HEK293 (cell line): ENCODE measurements around the gene SERPINA1.

Source experiments
- CTCF ChIA-PET: fragments of 350-600 bp; formaldehyde crosslinking; extraction: SDS; loops from one replicate; lab custom pipeline; 2021; ENCODE audit warnings: antibody characterized with exemption; lab: Yijun Ruan, JAX
- POLR2A ChIA-PET: fragments of 300-600 bp; formaldehyde crosslinking; extraction: SDS; loops from one replicate; lab custom pipeline; 2020; ENCODE audit warnings: antibody characterized with exemption, inconsistent platforms; lab: Yijun Ruan, JAX
- H3K27ac ChIP-seq: fragments of 200-500 bp; sonication (Bioruptor generic); 2 replicates; pipeline ENCODE4 v1.5.1; 2014; ENCODE audit warnings: low read depth, low read length, control low read depth, inconsistent platforms; ENCODE audit errors: extremely low read depth
- H3K36me3 ChIP-seq, 2 experiments: fragments of 200-500 bp in 1 of 2; sonication (Bioruptor generic) in 1 of 2; 1 replicate in 1 of 2; 2 replicates in 1 of 2; pipeline ENCODE4 v1.5.1; 2014 to 2017; ENCODE audit warnings: inconsistent platforms in 2 of 2, low read length in 2 of 2; ENCODE audit not compliant: control insufficient read depth in 2 of 2, insufficient read depth in 1 of 2
- H3K4me1 ChIP-seq: fragments of 200-500 bp; sonication (Bioruptor generic); 2 replicates; pipeline ENCODE4 v1.5.1; 2014; ENCODE audit warnings: mild to moderate bottlenecking, low read length, inconsistent platforms; ENCODE audit not compliant: control insufficient read depth, insufficient read depth
- H3K4me3 ChIP-seq: 2 replicates; pipeline ENCODE4 v1.5.1; 2011; ENCODE audit warnings: low read depth, mild to moderate bottlenecking, control low read depth, low read length, moderate library complexity
- H3K9me3 ChIP-seq: fragments of 200-500 bp; sonication (Bioruptor generic); 2 replicates; pipeline ENCODE4 v1.5.1; 2014; ENCODE audit warnings: low read depth, low read length, inconsistent platforms; ENCODE audit not compliant: control insufficient read depth, insufficient read depth
- ATF2 ChIP-seq: fragments of 450-650 bp; formaldehyde crosslinking; IDR thresholded peaks from 2 replicates; pipeline ENCODE4 v1.5.1; 2016; ENCODE audit warnings: missing biosample characterization, missing genetic modification characterization, low read depth
- BCL11A ChIP-seq: fragments of 450-650 bp; formaldehyde crosslinking; IDR thresholded peaks from 2 replicates; pipeline ENCODE4 v1.5.1; 2016; ENCODE audit warnings: low read depth, missing biosample characterization, missing genetic modification characterization
- FEZF1 ChIP-seq: fragments of 450-650 bp; formaldehyde crosslinking; IDR thresholded peaks from 2 replicates; pipeline ENCODE4 v1.5.1; 2016; ENCODE audit warnings: missing biosample characterization, missing genetic modification characterization
- KLF1 ChIP-seq: fragments of 450-650 bp; formaldehyde crosslinking; IDR thresholded peaks from 2 replicates; pipeline ENCODE4 v1.5.1; 2016; ENCODE audit warnings: missing biosample characterization, missing genetic modification characterization
- PRDM1 ChIP-seq: fragments of 450-650 bp; formaldehyde crosslinking; IDR thresholded peaks from 2 replicates; pipeline ENCODE4; 2016; ENCODE audit warnings: missing biosample characterization, missing genetic modification characterization
- REPIN1 ChIP-seq: fragments of 450-650 bp; formaldehyde crosslinking; IDR thresholded peaks from 2 replicates; pipeline ENCODE4 v1.5.1; 2017; ENCODE audit warnings: missing biosample characterization, missing genetic modification characterization, low read depth
- REST ChIP-seq: fragments of 450-650 bp; formaldehyde crosslinking; IDR thresholded peaks from 2 replicates; pipeline ENCODE4 v1.5.1; 2016; ENCODE audit warnings: missing biosample characterization, missing genetic modification characterization
- SALL2 ChIP-seq: fragments of 450-650 bp; formaldehyde crosslinking; IDR thresholded peaks from 2 replicates; pipeline ENCODE4 v1.5.0; 2017; ENCODE audit warnings: missing biosample characterization, mild to moderate bottlenecking, missing genetic modification characterization, borderline replicate concordance
- ZBTB20 ChIP-seq: fragments of 450-650 bp; formaldehyde crosslinking; IDR thresholded peaks from 2 replicates; pipeline ENCODE4 v1.5.1; 2016; ENCODE audit warnings: missing biosample characterization, missing genetic modification characterization
- ZNF114 ChIP-seq: fragments of 450-650 bp; formaldehyde crosslinking; IDR thresholded peaks from 2 replicates; pipeline ENCODE4 v1.5.0; 2017; ENCODE audit warnings: missing biosample characterization, missing genetic modification characterization
- ZNF133 ChIP-seq: fragments of 450-650 bp; formaldehyde crosslinking; IDR thresholded peaks from 2 replicates; pipeline ENCODE4 v1.5.1; 2016; ENCODE audit warnings: missing biosample characterization, missing genetic modification characterization
- ZNF140 ChIP-seq: fragments of 450-650 bp; formaldehyde crosslinking; IDR thresholded peaks from 2 replicates; pipeline ENCODE4 v1.5.1; 2016; ENCODE audit warnings: missing biosample characterization, missing genetic modification characterization
- ZNF146 ChIP-seq: fragments of 450-650 bp; formaldehyde crosslinking; IDR thresholded peaks from 2 replicates; pipeline ENCODE4 v1.5.1; 2016; ENCODE audit warnings: missing biosample characterization, missing genetic modification characterization
- ZNF155 ChIP-seq: fragments of 450-650 bp; formaldehyde crosslinking; IDR thresholded peaks from 2 replicates; pipeline ENCODE4 v1.5.1; 2016; ENCODE audit warnings: missing biosample characterization, missing genetic modification characterization
- ZNF423 ChIP-seq: fragments of 450-650 bp; formaldehyde crosslinking; IDR thresholded peaks from 2 replicates; pipeline ENCODE4 v1.5.1; 2016; ENCODE audit warnings: missing biosample characterization, missing genetic modification characterization
- ZNF426 ChIP-seq: fragments of 450-650 bp; formaldehyde crosslinking; IDR thresholded peaks from 2 replicates; pipeline ENCODE4 v1.5.1; 2017; ENCODE audit warnings: missing biosample characterization, missing genetic modification characterization, mild to moderate bottlenecking, inconsistent platforms, moderate library complexity
- ZNF580 ChIP-seq: fragments of 450-650 bp; formaldehyde crosslinking; IDR thresholded peaks from 2 replicates; pipeline ENCODE4 v1.5.1; 2016; ENCODE audit warnings: missing biosample characterization, missing genetic modification characterization
- ZNF600 ChIP-seq: fragments of 450-650 bp; formaldehyde crosslinking; IDR thresholded peaks from 2 replicates; pipeline ENCODE4 v1.5.1; 2016; ENCODE audit warnings: missing biosample characterization, missing genetic modification characterization
- ZNF692 ChIP-seq: fragments of 450-650 bp; formaldehyde crosslinking; IDR thresholded peaks from 2 replicates; pipeline ENCODE4 v1.5.1; 2016; ENCODE audit warnings: missing biosample characterization, missing genetic modification characterization
- TF ChIP-seq, protein P1 (sequence below): fragments of 450-650 bp; formaldehyde crosslinking; IDR thresholded peaks from 2 replicates; pipeline ENCODE4 v1.5.1; 2016; ENCODE audit warnings: missing biosample characterization, missing genetic modification characterization
- TF ChIP-seq, protein P2 (sequence below): fragments of 450-650 bp; formaldehyde crosslinking; IDR thresholded peaks from 2 replicates; pipeline ENCODE4 v1.5.1; 2016; ENCODE audit warnings: missing biosample characterization, missing genetic modification characterization
- TF ChIP-seq, protein P3 (sequence below): fragments of 450-650 bp; formaldehyde crosslinking; IDR thresholded peaks from 2 replicates; pipeline ENCODE4 v1.5.1; 2016; ENCODE audit warnings: missing biosample characterization, missing genetic modification characterization, borderline replicate concordance
- TF ChIP-seq, protein P4 (sequence below): IDR thresholded peaks from 2 replicates; pipeline ENCODE4 v1.6.1; 2011; ENCODE audit warnings: mild to moderate bottlenecking, low read depth, low read length, borderline replicate concordance

The SERPINA1 gene

GRCh38 chr14:94361682-94362081 is 26.7 kb downstream of the SERPINA1 start:
- TF ChIP-seq ZNF426 (tag by site-specific recombination) (no peak), REST (no peak), ZNF692 (tag by site-specific recombination) (no peak), BCL11A (tag by site-specific recombination) (no peak), ZBTB20 (tag by site-specific recombination) (no peak), REPIN1 (no peak)
- TF ChIP-seq, protein P1, sequence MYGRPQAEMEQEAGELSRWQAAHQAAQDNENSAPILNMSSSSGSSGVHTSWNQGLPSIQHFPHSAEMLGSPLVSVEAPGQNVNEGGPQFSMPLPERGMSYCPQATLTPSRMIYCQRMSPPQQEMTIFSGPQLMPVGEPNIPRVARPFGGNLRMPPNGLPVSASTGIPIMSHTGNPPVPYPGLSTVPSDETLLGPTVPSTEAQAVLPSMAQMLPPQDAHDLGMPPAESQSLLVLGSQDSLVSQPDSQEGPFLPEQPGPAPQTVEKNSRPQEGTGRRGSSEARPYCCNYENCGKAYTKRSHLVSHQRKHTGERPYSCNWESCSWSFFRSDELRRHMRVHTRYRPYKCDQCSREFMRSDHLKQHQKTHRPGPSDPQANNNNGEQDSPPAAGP (tag by site-specific recombination) = no peak
- TF ChIP-seq, protein P2, sequence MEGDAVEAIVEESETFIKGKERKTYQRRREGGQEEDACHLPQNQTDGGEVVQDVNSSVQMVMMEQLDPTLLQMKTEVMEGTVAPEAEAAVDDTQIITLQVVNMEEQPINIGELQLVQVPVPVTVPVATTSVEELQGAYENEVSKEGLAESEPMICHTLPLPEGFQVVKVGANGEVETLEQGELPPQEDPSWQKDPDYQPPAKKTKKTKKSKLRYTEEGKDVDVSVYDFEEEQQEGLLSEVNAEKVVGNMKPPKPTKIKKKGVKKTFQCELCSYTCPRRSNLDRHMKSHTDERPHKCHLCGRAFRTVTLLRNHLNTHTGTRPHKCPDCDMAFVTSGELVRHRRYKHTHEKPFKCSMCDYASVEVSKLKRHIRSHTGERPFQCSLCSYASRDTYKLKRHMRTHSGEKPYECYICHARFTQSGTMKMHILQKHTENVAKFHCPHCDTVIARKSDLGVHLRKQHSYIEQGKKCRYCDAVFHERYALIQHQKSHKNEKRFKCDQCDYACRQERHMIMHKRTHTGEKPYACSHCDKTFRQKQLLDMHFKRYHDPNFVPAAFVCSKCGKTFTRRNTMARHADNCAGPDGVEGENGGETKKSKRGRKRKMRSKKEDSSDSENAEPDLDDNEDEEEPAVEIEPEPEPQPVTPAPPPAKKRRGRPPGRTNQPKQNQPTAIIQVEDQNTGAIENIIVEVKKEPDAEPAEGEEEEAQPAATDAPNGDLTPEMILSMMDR (tag by site-specific recombination) = no peak
- TF ChIP-seq, protein P3, sequence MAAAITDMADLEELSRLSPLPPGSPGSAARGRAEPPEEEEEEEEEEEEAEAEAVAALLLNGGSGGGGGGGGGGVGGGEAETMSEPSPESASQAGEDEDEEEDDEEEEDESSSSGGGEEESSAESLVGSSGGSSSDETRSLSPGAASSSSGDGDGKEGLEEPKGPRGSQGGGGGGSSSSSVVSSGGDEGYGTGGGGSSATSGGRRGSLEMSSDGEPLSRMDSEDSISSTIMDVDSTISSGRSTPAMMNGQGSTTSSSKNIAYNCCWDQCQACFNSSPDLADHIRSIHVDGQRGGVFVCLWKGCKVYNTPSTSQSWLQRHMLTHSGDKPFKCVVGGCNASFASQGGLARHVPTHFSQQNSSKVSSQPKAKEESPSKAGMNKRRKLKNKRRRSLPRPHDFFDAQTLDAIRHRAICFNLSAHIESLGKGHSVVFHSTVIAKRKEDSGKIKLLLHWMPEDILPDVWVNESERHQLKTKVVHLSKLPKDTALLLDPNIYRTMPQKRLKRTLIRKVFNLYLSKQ = no peak
- Histone ChIP-seq H3K9me3 (no peaks in the 10 kb centered on the region), H3K27ac (no peak overlapping the region), H3K4me3 (no peak overlapping the region), H3K4me1 (no peaks in the 10 kb centered on the region), H3K36me3 (no peaks in the 10 kb centered on the region)
- POLR2A ChIA-PET = no interaction called here
- CTCF ChIA-PET = no interaction called here

- CTCF ChIA-PET = no interaction called here
- H3K4me1 ChIP-seq = no peaks in the 10 kb centered on the region
- TF ChIP-seq ZNF423 (no peak), ZNF580 (tag by site-specific recombination) (no peak), FEZF1 (no peak), KLF1 (tag by site-specific recombination) (no peak), ZNF146 (tag by site-specific recombination) (no peak), ZNF133 (tag by site-specific recombination) (no peak), ZNF155 (tag by site-specific recombination) (no peak), ATF2 (tag by site-specific recombination) (no peak), PRDM1 (no peak), SALL2 (no peak), REPIN1 (no peak), ZNF600 (no peak), ZNF114 (tag by site-specific recombination) (no peak), ZNF140 (tag by site-specific recombination) (no peak)
- TF ChIP-seq, protein P4, sequence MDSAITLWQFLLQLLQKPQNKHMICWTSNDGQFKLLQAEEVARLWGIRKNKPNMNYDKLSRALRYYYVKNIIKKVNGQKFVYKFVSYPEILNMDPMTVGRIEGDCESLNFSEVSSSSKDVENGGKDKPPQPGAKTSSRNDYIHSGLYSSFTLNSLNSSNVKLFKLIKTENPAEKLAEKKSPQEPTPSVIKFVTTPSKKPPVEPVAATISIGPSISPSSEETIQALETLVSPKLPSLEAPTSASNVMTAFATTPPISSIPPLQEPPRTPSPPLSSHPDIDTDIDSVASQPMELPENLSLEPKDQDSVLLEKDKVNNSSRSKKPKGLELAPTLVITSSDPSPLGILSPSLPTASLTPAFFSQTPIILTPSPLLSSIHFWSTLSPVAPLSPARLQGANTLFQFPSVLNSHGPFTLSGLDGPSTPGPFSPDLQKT = no peak
- no peaks in the 10 kb centered on the region for H3K36me3 ChIP-seq
- H3K27ac ChIP-seq = no peak overlapping the region
- POLR2A ChIA-PET = no interaction called here
- H3K9me3 ChIP-seq = no peaks in the 10 kb centered on the region
- H3K4me3 ChIP-seq = no peak overlapping the region
Measured at GRCh38 chr14:94360945-94361565, 27.3 kb downstream of the SERPINA1 start.
